ENCODE measurements around the gene TRAF1.

The TRAF1 gene

DNA sequence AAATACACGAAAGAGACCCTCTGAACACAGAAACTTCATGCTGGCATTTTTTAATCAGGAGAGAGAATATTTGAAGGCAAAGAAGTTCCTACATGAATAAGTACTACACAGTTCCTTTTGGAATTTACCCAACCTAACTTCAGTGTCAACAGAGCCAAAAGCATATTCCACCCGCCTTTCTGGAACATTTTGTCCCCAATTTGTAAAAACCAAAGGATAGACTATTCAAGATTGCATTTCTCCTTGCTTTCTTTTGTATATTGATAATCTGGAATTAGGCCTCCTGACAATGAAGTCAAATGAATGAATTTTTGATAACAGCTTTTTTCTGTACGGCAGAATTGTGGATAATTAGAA is 39.4 kb upstream of the TRAF1 start:
- no peak overlapping the region for H2BK5ac ChIP-seq (ENCODE audit: low read length)
- WGBS (ENCODE audit: extremely low coverage, insufficient coverage, low lambda C conversion rate) = no CpG with 5 or more reads among the region's 3 CpGs

GRCh38 chr9:120965344-120966012 is 38.9 kb upstream of the TRAF1 start:
- Histone ChIP-seq H3K4me2 (ENCODE audit: low read length) (no peak overlapping the region), H3K9ac (ENCODE audit: low read length) (no peak overlapping the region), H2BK120ac (ENCODE audit: low read depth, low read length) (no peak overlapping the region), H3K36me3 (ENCODE audit: control insufficient read depth, insufficient read depth, low read length) (no peaks in the 10 kb centered on the region), H2BK15ac (replicated peaks; ENCODE audit: low read depth) (no peak overlapping the region), H4K5ac (ENCODE audit: low read length) (no peak overlapping the region), H3K23ac (ENCODE audit: low read length) (no peak overlapping the region), H3K18ac (ENCODE audit: low read length) (no peak overlapping the region), H2BK5ac (ENCODE audit: low read length) (no peak overlapping the region), H2AK5ac (ENCODE audit: low read length) (no peak overlapping the region), H3K4ac (ENCODE audit: low read depth, low read length) (no peak overlapping the region), H4K8ac (ENCODE audit: low read depth, low read length) (no peak overlapping the region), H3K4me3 (ENCODE audit: low read length) (no peak overlapping the region), H3K79me1 (ENCODE audit: low read length) (no peaks in the 10 kb centered on the region), H3K4me1 (ENCODE audit: control insufficient read depth, low read depth, low read length) (no peaks in the 10 kb centered on the region), H3K79me2 (ENCODE audit: control insufficient read depth, insufficient read depth, low read length) (no peaks in the 10 kb centered on the region), H3K27me3 (ENCODE audit: insufficient read depth, low read length, poor library complexity) (no peaks in the 10 kb centered on the region), H3K27ac (ENCODE audit: low read depth, low read length) (no peak overlapping the region), H3K56ac (ENCODE audit: low read length) (no peak overlapping the region)
- peak; percentile 61 for DNase-seq
- WGBS (ENCODE audit: extremely low coverage, insufficient coverage, low lambda C conversion rate) = no CpG with 5 or more reads among the region's 4 CpGs

More for the DNA sequence above, 39.4 kb upstream of the TRAF1 start:
- Histone ChIP-seq H3K27me3 (ENCODE audit: insufficient read depth, low read length, poor library complexity) (no peaks in the 10 kb centered on the region), H3K4me3 (ENCODE audit: low read length) (no peak overlapping the region), H3K23ac (ENCODE audit: low read length) (no peak overlapping the region), H3K79me1 (ENCODE audit: low read length) (no peaks in the 10 kb centered on the region), H3K56ac (ENCODE audit: low read length) (no peak overlapping the region), H4K5ac (ENCODE audit: low read length) (no peak overlapping the region), H3K4me1 (ENCODE audit: control insufficient read depth, low read depth, low read length) (no peaks in the 10 kb centered on the region), H3K9ac (ENCODE audit: low read length) (no peak overlapping the region), H3K18ac (ENCODE audit: low read length) (no peak overlapping the region), H3K27ac (ENCODE audit: low read depth, low read length) (no peak overlapping the region), H3K79me2 (ENCODE audit: control insufficient read depth, insufficient read depth, low read length) (no peaks in the 10 kb centered on the region), H2BK120ac (ENCODE audit: low read depth, low read length) (no peak overlapping the region), H3K4me2 (ENCODE audit: low read length) (no peak overlapping the region), H2BK15ac (replicated peaks; ENCODE audit: low read depth) (no peak overlapping the region), H3K4ac (ENCODE audit: low read depth, low read length) (no peak overlapping the region), H2AK5ac (ENCODE audit: low read length) (no peak overlapping the region), H3K36me3 (ENCODE audit: control insufficient read depth, insufficient read depth, low read length) (no peaks in the 10 kb centered on the region), H4K8ac (ENCODE audit: low read depth, low read length) (no peak overlapping the region)
- no peak for DNase-seq

GRCh38 chr9:120961936-120962335 is 35.3 kb upstream of the TRAF1 start:
- Histone ChIP-seq H3K23ac (ENCODE audit: low read length) (no peak overlapping the region), H2BK15ac (replicated peaks; ENCODE audit: low read depth) (no peak overlapping the region), H2AK5ac (ENCODE audit: low read length) (no peak overlapping the region), H4K8ac (ENCODE audit: low read depth, low read length) (no peak overlapping the region), H3K4me3 (ENCODE audit: low read length) (no peak overlapping the region), H4K5ac (ENCODE audit: low read length) (no peak overlapping the region), H3K27ac (ENCODE audit: low read depth, low read length) (no peak overlapping the region), H2BK120ac (ENCODE audit: low read depth, low read length) (no peak overlapping the region), H3K9ac (ENCODE audit: low read length) (no peak overlapping the region), H2BK5ac (ENCODE audit: low read length) (no peak overlapping the region), H3K18ac (ENCODE audit: low read length) (no peak overlapping the region), H3K27me3 (ENCODE audit: insufficient read depth, low read length, poor library complexity) (no peaks in the 10 kb centered on the region), H3K36me3 (ENCODE audit: control insufficient read depth, insufficient read depth, low read length) (no peaks in the 10 kb centered on the region), H3K79me2 (ENCODE audit: control insufficient read depth, insufficient read depth, low read length) (no peaks in the 10 kb centered on the region), H3K4me2 (ENCODE audit: low read length) (no peak overlapping the region), H3K4ac (ENCODE audit: low read depth, low read length) (no peak overlapping the region), H3K56ac (ENCODE audit: low read length) (no peak overlapping the region), H3K4me1 (ENCODE audit: control insufficient read depth, low read depth, low read length) (no peaks in the 10 kb centered on the region), H3K79me1 (ENCODE audit: low read length) (no peaks in the 10 kb centered on the region)
- no peak for DNase-seq
- WGBS (ENCODE audit: extremely low coverage, insufficient coverage, low lambda C conversion rate) = no CpG with 5 or more reads among the region's 3 CpGs

- DNase-seq = no peak
Observed at GRCh38 chr9:120960001-120960400, 33.4 kb upstream of the TRAF1 start.

DNA sequence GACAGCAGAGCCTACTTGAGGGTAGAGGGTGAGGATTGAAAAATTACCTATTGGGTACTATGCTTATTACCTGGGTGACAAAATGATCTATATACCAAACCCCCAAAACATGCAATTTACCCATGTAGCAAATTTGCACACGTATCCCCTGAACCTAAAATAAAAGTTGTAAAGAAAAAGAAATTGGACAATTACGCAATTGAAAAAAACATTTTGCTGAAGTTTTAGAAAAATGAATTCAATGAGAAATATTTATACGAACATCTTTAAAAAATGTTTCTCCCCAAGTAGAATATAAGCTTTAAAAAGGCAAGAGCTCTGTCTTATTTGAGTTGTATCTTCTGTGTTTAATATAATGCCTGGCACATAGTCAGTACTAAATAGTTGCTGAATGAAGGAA is 30.3 kb upstream of the TRAF1 start:
- H2BK5ac ChIP-seq (ENCODE audit: low read length) = no peak overlapping the region
- H3K4me1 ChIP-seq (ENCODE audit: control insufficient read depth, low read depth, low read length) = no peaks in the 10 kb centered on the region
- WGBS (ENCODE audit: extremely low coverage, insufficient coverage, low lambda C conversion rate) = no CpG with 5 or more reads among the region's 3 CpGs
- H2BK120ac ChIP-seq (ENCODE audit: low read depth, low read length) = no peak overlapping the region
- no peak overlapping the region for H4K8ac ChIP-seq (ENCODE audit: low read depth, low read length)
- H3K79me2 ChIP-seq (ENCODE audit: control insufficient read depth, insufficient read depth, low read length) = no peaks in the 10 kb centered on the region
- H3K23ac ChIP-seq (ENCODE audit: low read length) = no peak overlapping the region
- no peak overlapping the region for H3K4me2 ChIP-seq (ENCODE audit: low read length)
- no peaks in the 10 kb centered on the region for H3K79me1 ChIP-seq (ENCODE audit: low read length)
- H3K4ac ChIP-seq (ENCODE audit: low read depth, low read length) = no peak overlapping the region
- no peak overlapping the region for H4K5ac ChIP-seq (ENCODE audit: low read length)
- no peak overlapping the region for H3K27ac ChIP-seq (ENCODE audit: low read depth, low read length)
- no peak overlapping the region for H2AK5ac ChIP-seq (ENCODE audit: low read length)
- no peak overlapping the region for H3K9ac ChIP-seq (ENCODE audit: low read length)
- H3K36me3 ChIP-seq (ENCODE audit: control insufficient read depth, insufficient read depth, low read length) = no peaks in the 10 kb centered on the region
- H3K27me3 ChIP-seq (ENCODE audit: insufficient read depth, low read length, poor library complexity) = no peaks in the 10 kb centered on the region
- no peak overlapping the region for H2BK15ac ChIP-seq (replicated peaks; ENCODE audit: low read depth)
- no peak for DNase-seq
- H3K56ac ChIP-seq (ENCODE audit: low read length) = no peak overlapping the region
- H3K4me3 ChIP-seq (ENCODE audit: low read length) = no peak overlapping the region
- no peak overlapping the region for H3K18ac ChIP-seq (ENCODE audit: low read length)

More at GRCh38 chr9:120960001-120960400, 33.4 kb upstream of the TRAF1 start:
- Histone ChIP-seq H3K79me2 (ENCODE audit: control insufficient read depth, insufficient read depth, low read length) (no peaks in the 10 kb centered on the region), H3K56ac (ENCODE audit: low read length) (no peak overlapping the region), H2BK15ac (replicated peaks; ENCODE audit: low read depth) (no peak overlapping the region), H4K8ac (ENCODE audit: low read depth, low read length) (no peak overlapping the region), H3K9ac (ENCODE audit: low read length) (no peak overlapping the region), H2AK5ac (ENCODE audit: low read length) (no peak overlapping the region), H3K18ac (ENCODE audit: low read length) (no peak overlapping the region), H3K4me1 (ENCODE audit: control insufficient read depth, low read depth, low read length) (no peaks in the 10 kb centered on the region), H2BK5ac (ENCODE audit: low read length) (no peak overlapping the region), H3K27me3 (ENCODE audit: insufficient read depth, low read length, poor library complexity) (no peaks in the 10 kb centered on the region), H3K4me2 (ENCODE audit: low read length) (no peak overlapping the region), H3K27ac (ENCODE audit: low read depth, low read length) (no peak overlapping the region), H3K36me3 (ENCODE audit: control insufficient read depth, insufficient read depth, low read length) (no peaks in the 10 kb centered on the region), H3K79me1 (ENCODE audit: low read length) (no peaks in the 10 kb centered on the region), H2BK120ac (ENCODE audit: low read depth, low read length) (no peak overlapping the region), H4K5ac (ENCODE audit: low read length) (no peak overlapping the region), H3K23ac (ENCODE audit: low read length) (no peak overlapping the region), H3K4me3 (ENCODE audit: low read length) (no peak overlapping the region), H3K4ac (ENCODE audit: low read depth, low read length) (no peak overlapping the region)
- WGBS (ENCODE audit: extremely low coverage, insufficient coverage, low lambda C conversion rate) = no CpG with 5 or more reads among the region's 1 CpG

- H4K5ac ChIP-seq (ENCODE audit: low read length) = no peak overlapping the region
- no CpG with 5 or more reads among the region's 9 CpGs for WGBS (ENCODE audit: extremely low coverage, insufficient coverage, low lambda C conversion rate)
Observed at GRCh38 chr9:120951960-120952618, 25.5 kb upstream of the TRAF1 start.

More at GRCh38 chr9:120951960-120952618, 25.5 kb upstream of the TRAF1 start:
- Histone ChIP-seq H3K79me1 (ENCODE audit: low read length) (no peaks in the 10 kb centered on the region), H3K36me3 (ENCODE audit: control insufficient read depth, insufficient read depth, low read length) (no peaks in the 10 kb centered on the region), H3K4me3 (ENCODE audit: low read length) (no peak overlapping the region), H3K4ac (ENCODE audit: low read depth, low read length) (no peak overlapping the region), H3K56ac (ENCODE audit: low read length) (no peak overlapping the region), H3K79me2 (ENCODE audit: control insufficient read depth, insufficient read depth, low read length) (no peaks in the 10 kb centered on the region), H3K27ac (ENCODE audit: low read depth, low read length) (no peak overlapping the region), H3K4me1 (ENCODE audit: control insufficient read depth, low read depth, low read length) (no peaks in the 10 kb centered on the region), H3K18ac (ENCODE audit: low read length) (no peak overlapping the region), H2AK5ac (ENCODE audit: low read length) (no peak overlapping the region), H2BK120ac (ENCODE audit: low read depth, low read length) (no peak overlapping the region), H3K9ac (ENCODE audit: low read length) (no peak overlapping the region), H3K23ac (ENCODE audit: low read length) (no peak overlapping the region), H4K8ac (ENCODE audit: low read depth, low read length) (no peak overlapping the region), H2BK15ac (replicated peaks; ENCODE audit: low read depth) (no peak overlapping the region), H3K27me3 (ENCODE audit: insufficient read depth, low read length, poor library complexity) (no peaks in the 10 kb centered on the region), H2BK5ac (ENCODE audit: low read length) (no peak overlapping the region), H3K4me2 (ENCODE audit: low read length) (no peak overlapping the region)
- DNase-seq = no peak
